K562 (cell line): ENCODE data around the gene CD4. TPM values are rescaled to one million over a fixed set of nuclear protein-coding genes. Genes with fewer than 3 reads are reported as not detected.
A peak's percentile ranks its signal among the peaks of the same experiment; 100 is the strongest.

Experiments used
- ATAC-seq: fragments of 200-7000 bp; cut with Tn5 transposase; 3 replicates; pipeline ENCODE4 v1.9.1; 2020; ENCODE audit warnings: moderate library complexity
- BruUV-seq: library from RNA; stranded (reverse); fragments of 400-500 nt; replicated peaks from 2 replicates; lab custom pipeline; 2021; lab: Mats Ljungman, UMichigan
- CTCF ChIA-PET: fragments of 300-600 bp; formaldehyde crosslinking; extraction: SDS; loops from one replicate; lab custom pipeline; 2021; ENCODE audit warnings: low intra/inter-chr PET ratio; lab: Yijun Ruan, JAX
- POLR2A ChIA-PET: fragments of 300-600, 350-650 bp; sonication (Branson Sonifier 250); formaldehyde crosslinking; extraction: SDS; loops from one replicate; lab custom pipeline; 2021; ENCODE audit warnings: antibody characterized with exemption, inconsistent platforms; lab: Yijun Ruan, JAX
- DNase-seq, 4 experiments: peaks; one replicate each; pipeline versions ENCODE4 v3.0.0 to v3.0.0-alpha.2; 2011 to 2018; ENCODE audit warnings: low spot score in 3 of 4, mixed read lengths in 3 of 4; ENCODE audit errors: extremely low read depth in 1 of 4
- FAIRE-seq: peaks from 2 replicates; lab custom pipeline; 2011; peaks lifted over from hg19 to GRCh38; lab: Jason Lieb, UNC
- H2AFZ ChIP-seq: 2 replicates; pipeline ENCODE4 v1.6.0; 2011; ENCODE audit warnings: low read depth, low read length, control low read depth, inconsistent platforms
- H3K27ac ChIP-seq: fragments of 200-600 bp; 3 replicates; pipeline ENCODE4 v1.8.0; 2011; ENCODE audit warnings: low read depth, mild to moderate bottlenecking, control low read depth, inconsistent platforms, low read length, moderate library complexity, mixed read lengths; ENCODE audit errors: extremely low read depth
- H3K27me3 ChIP-seq, 2 experiments: fragments of 300-600 bp in 1 of 2; 2 replicates in 1 of 2; 3 replicates in 1 of 2; pipeline versions ENCODE4 v1.6.0 to v1.8.0; 2011; ENCODE audit warnings: inconsistent platforms in 2 of 2, low read length in 2 of 2, mild to moderate bottlenecking in 1 of 2, mixed read lengths in 1 of 2, moderate library complexity in 1 of 2; ENCODE audit not compliant: control insufficient read depth in 2 of 2, insufficient read depth in 2 of 2
- H3K36me3 ChIP-seq: fragments of 300-600 bp; 3 replicates; pipeline ENCODE4 v1.8.0; 2011; ENCODE audit warnings: mild to moderate bottlenecking, low read length, inconsistent platforms; ENCODE audit not compliant: control insufficient read depth, insufficient read depth
- H3K4me1 ChIP-seq, 2 experiments: fragments of 200-600 bp in 1 of 2; replicated peaks in 1 of 2; 2 replicates in 1 of 2; 3 replicates in 1 of 2; pipeline versions ENCODE4 v1.5.1 to v1.8.0; 2011; ENCODE audit warnings: inconsistent platforms in 2 of 2, low read length in 2 of 2, mild to moderate bottlenecking in 1 of 2, mixed read lengths in 1 of 2, moderate library complexity in 1 of 2; ENCODE audit not compliant: control insufficient read depth in 2 of 2, insufficient read depth in 2 of 2
- H3K4me2 ChIP-seq: 2 replicates; pipeline ENCODE4 v1.6.1; 2011; ENCODE audit warnings: low read length, control low read depth, inconsistent platforms, mixed read lengths; ENCODE audit not compliant: insufficient read depth
- H3K4me3 ChIP-seq: fragments of 200-600 bp; sonication (generic), shearing (Covaris generic); 2 replicates; pipeline ENCODE4 v1.5.1; 2016; ENCODE audit warnings: control low read depth, inconsistent platforms
- H3K79me2 ChIP-seq: fragments of 200-600 bp; 3 replicates; pipeline ENCODE4 v1.8.0; 2011; ENCODE audit warnings: low read length, inconsistent platforms; ENCODE audit not compliant: control insufficient read depth, insufficient read depth
- H3K9ac ChIP-seq, 2 experiments: 2 replicates each; pipeline versions ENCODE4 v1.6.0 to v1.6.1; 2011; ENCODE audit warnings: low read depth in 2 of 2, low read length in 2 of 2, control low read depth in 1 of 2, inconsistent platforms in 1 of 2, mild to moderate bottlenecking in 1 of 2, mixed read lengths in 1 of 2; ENCODE audit not compliant: insufficient read depth in 1 of 2
- H3K9me1 ChIP-seq: one replicate; pipeline ENCODE4 v1.6.0; 2011; ENCODE audit warnings: inconsistent platforms, mild to moderate bottlenecking, low read length, moderate library complexity; ENCODE audit not compliant: control insufficient read depth, insufficient read depth
- H3K9me3 ChIP-seq: replicated peaks from 2 replicates; pipeline ENCODE4 v1.5.1; 2011; ENCODE audit warnings: low read depth, low read length, inconsistent platforms; ENCODE audit not compliant: control insufficient read depth, insufficient read depth
- H4K20me1 ChIP-seq: replicated peaks from 2 replicates; pipeline ENCODE4 v1.6.1; 2011; ENCODE audit warnings: low read length, inconsistent platforms, mixed read lengths; ENCODE audit not compliant: control insufficient read depth, insufficient read depth
- CC2D1A ChIP-seq: fragments of 450-650 bp; IDR thresholded peaks from 2 replicates; pipeline ENCODE4 v1.6.1; 2017; ENCODE audit warnings: mild to moderate bottlenecking
- NR2C1 ChIP-seq, 2 experiments: fragments of 450-650 bp; IDR thresholded peaks; 2 replicates each; pipeline ENCODE4 v1.6.1; 2017; ENCODE audit warnings: mild to moderate bottlenecking in 2 of 2, antibody characterized with exemption in 1 of 2, inconsistent platforms in 1 of 2, missing compliant biosample characterization in 1 of 2, missing genetic modification characterization in 1 of 2
- NR2C2 ChIP-seq, 2 experiments: fragments of 200-800 bp in 1 of 2; sonication (Bioruptor generic) in 1 of 2; sonication (generic) in 1 of 2; formaldehyde crosslinking in 1 of 2; IDR thresholded peaks; 2 replicates each; pipeline versions ENCODE4 v1.6.1 to v1.8.0; 2016 to 2022; ENCODE audit warnings: mild to moderate bottlenecking in 1 of 2, missing compliant biosample characterization in 1 of 2, missing genetic modification characterization in 1 of 2, missing genetic modification reagents in 1 of 2
- RAD21 ChIP-seq, 2 experiments: fragments of 250-450 bp in 1 of 2; fragments of 450-650 bp in 1 of 2; sonication (Bioruptor Pico) in 1 of 2; formaldehyde crosslinking in 1 of 2; IDR thresholded peaks in 1 of 2; conservative IDR thresholded peaks in 1 of 2; 2 replicates each; pipeline versions ENCODE4 v1.4.0 to v1.8.0; 2020 to 2022; ENCODE audit warnings: mild to moderate bottlenecking in 2 of 2, moderate library complexity in 1 of 2
- RFX7 ChIP-seq: fragments of 250-450 bp; sonication (Bioruptor Pico); IDR thresholded peaks from 2 replicates; pipeline ENCODE4 v1.5.1; 2021; ENCODE audit warnings: mild to moderate bottlenecking
- XRCC5 ChIP-seq: fragments of 200-400 bp; formaldehyde crosslinking; IDR thresholded peaks from 2 replicates; pipeline ENCODE4 v1.6.1; 2017; ENCODE audit warnings: low read depth, mild to moderate bottlenecking, low read length
- ZNF589 ChIP-seq: fragments of 200-800 bp; sonication (Bioruptor generic); IDR thresholded peaks from 2 replicates; pipeline ENCODE4 v1.6.1; 2016; ENCODE audit warnings: low read depth, missing genetic modification characterization, missing compliant biosample characterization
- ZNF592 ChIP-seq: fragments of 450-650 bp; IDR thresholded peaks from 2 replicates; pipeline ENCODE4 v1.6.1; 2017; ENCODE audit warnings: antibody characterized with exemption, mild to moderate bottlenecking
- WGBS: fragments of 100-300 bp; shearing (Covaris generic); methylation state at CpG from one replicate; pipeline ENCODE4 v1.1.6; 2016; ENCODE audit warnings: low coverage, mixed read lengths; ENCODE audit not compliant: insufficient coverage; ENCODE audit errors: missing lambda C conversion rate; 5-methylcytosine and 5-hydroxymethylcytosine counted together
- in situ Hi-C: fragments of 300-500 bp; cut with MboI; formaldehyde crosslinking; loops from 4 replicates; pipeline ENCODE4 v1.15.0; 2018; ENCODE audit warnings: inconsistent platforms, mixed read lengths
- intact Hi-C: fragments of 100-400 bp; cut with micrococcal nuclease; formaldehyde crosslinking; loops from 2 replicates; pipeline ENCODE4 v1.14.2; 2022
- polyA plus RNA-seq, 8 experiments: library from polyadenylated mRNA; depleted of rRNA in 4 of 8; stranded (reverse) in 5 of 8; unstranded in 3 of 8; fragments of >200 nt; fragmentation: Nextera tagmentation in 2 of 8; fragmentation: Illumina TruSeq in 1 of 8; extraction: Ambion mirVana in 2 of 8; extraction: Trizol in 1 of 8; gene quantifications; 2 replicates each; pipeline versions ENCODE4 v1.2.1 to v1.2.3, GENCODE V29; 2011 to 2014; ENCODE audit warnings: inconsistent platforms in 1 of 8, missing spikeins in 1 of 8
- total RNA-seq, 7 experiments: library from RNA; depleted of rRNA in 6 of 7; stranded (reverse); fragments of >200 nt in 6 of 7; fragmentation: Illumina TruSeq in 2 of 7; extraction: Trizol in 2 of 7; gene quantifications; 2 replicates each; pipeline versions ENCODE4 v1.2.1 to v1.2.3, GENCODE V29; 2011 to 2021; ENCODE audit warnings: low replicate concordance in 1 of 7

Gene CD4
- total and polyA plus RNA-seq, 9 of the 15 experiments (the other 6 are each of a cell fraction or from before 2014, with no cell fraction given) = 0.06 to 0.27 (median 0.09) TPM; not detected in 5

DNA sequence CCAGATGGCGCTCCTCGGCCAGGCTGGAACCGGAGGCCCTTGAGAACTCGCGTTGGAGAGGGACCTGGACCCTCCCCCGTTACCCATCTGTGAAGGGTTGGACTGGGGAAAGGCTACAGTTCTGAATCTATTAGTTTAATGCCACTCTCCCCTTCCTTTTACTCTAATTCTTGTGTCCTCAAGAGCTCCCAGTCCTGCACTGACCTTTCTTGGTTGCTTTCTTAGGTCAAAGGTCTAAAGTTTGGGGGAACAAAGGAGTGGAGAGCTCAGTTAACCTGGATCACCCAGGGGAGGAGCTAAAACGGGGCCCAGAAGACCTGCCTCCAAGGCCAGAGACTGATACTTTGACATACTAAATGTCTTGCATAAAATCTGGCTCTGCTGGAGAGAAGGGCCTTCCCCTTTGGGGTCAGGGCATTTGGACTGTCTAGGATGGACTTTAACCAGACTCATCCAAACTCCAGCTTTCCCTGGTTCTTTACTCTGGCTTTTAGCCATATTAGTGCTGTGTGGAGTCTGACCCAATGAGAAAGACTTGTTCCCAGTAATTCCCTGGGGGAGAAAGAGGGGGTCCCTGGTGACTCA, 35.5 kb upstream of the CD4 start:
- peak overlapping the region in 1 of 2 experiments; percentile 23; a peak in 3 of 4 replicates for H3K9ac ChIP-seq
- peak overlapping the region; percentile 99; the same call in 2 of the 3 replicates for H3K27ac ChIP-seq
- ChIA-PET CTCF (interaction anchor here (0.8 to 2.1 kb wide), 5 partner anchors 25 to 82 kb away, joined by 3 to 24 read pairs (median 6); no protein-coding TSS in a partner anchor), POLR2A (interaction anchor here (0.7 to 2.4 kb wide), 9 partner anchors 10 to 119 kb away, joined by 3 to 10 read pairs (median 5); partner anchors contain the start of genes GPR162 and ZNF384)
- ATAC-seq (no peak; the same call in 2 of the 3 replicates), FAIRE-seq (no peak), DNase-seq (peak in 1 of 4 experiments; percentile 44)
- no peaks in the 10 kb centered on the region for H3K9me3 ChIP-seq
- 0% methylated on average over 6 of the region's 7 CpGs for WGBS
- peak overlapping the region; percentile 99; the same call in 1 of the 2 replicates for H3K4me3 ChIP-seq
- H4K20me1 ChIP-seq = peaks cover 5% of the 10 kb centered on the region; the same call in 1 of the 2 replicates
- peak overlapping the region; percentile 61 for H3K4me2 ChIP-seq
- H3K36me3 ChIP-seq = peaks cover 32% of the 10 kb centered on the region; the same call in 2 of the 3 replicates
- intact Hi-C loops = loop anchor here (1.0 kb wide), 3 partner anchors 14 to 71 kb away; no protein-coding TSS in a partner anchor
- no peaks in the 10 kb centered on the region for H3K27me3 ChIP-seq
- H3K4me1 ChIP-seq = peaks cover 18 to 29% of the 10 kb centered on the region in 2 experiments
- BruUV-seq = no TSS peak
- peaks cover 31% of the 10 kb centered on the region for H3K79me2 ChIP-seq
- in situ Hi-C loops = no loop called here
- H2AFZ ChIP-seq = peak overlapping the region; percentile 83
- H3K9me1 ChIP-seq = peaks cover 3% of the 10 kb centered on the region
- TF ChIP-seq ZNF589 (CRISPR knock-in tag) = 0 out of 2 replicates have a peak, but pooled peaks have one; percentile 38
- TF ChIP-seq ZNF592 = 0 out of 2 replicates have a peak, but pooled peaks have one; percentile 32
- TF ChIP-seq RFX7 (CRISPR knock-in tag) = no peak
- TF ChIP-seq RAD21 (CRISPR knock-in tag; conservative IDR thresholded peaks at IDR 0.05 in 1 of 2, IDR thresholded peaks at IDR 0.05 in 1 of 2) = peak; percentile 94 to 95
- TF ChIP-seq NR2C1 (IDR thresholded peaks at IDR 0.05) = no peak
- TF ChIP-seq NR2C1 (tag; IDR thresholded peaks at IDR 0.05) = peak; percentile 49
- TF ChIP-seq CC2D1A = peak; percentile 87; the same call in 1 of the 2 replicates
- TF ChIP-seq NR2C2 (CRISPR knock-in tag; IDR thresholded peaks at IDR 0.05) = no peak
- TF ChIP-seq NR2C2 (tag; IDR thresholded peaks at IDR 0.05) = peak; percentile 78; the same call in 1 of the 2 replicates
- TF ChIP-seq XRCC5 = 0 out of 2 replicates have a peak, but pooled peaks have one; percentile 17
